ENCODE results near the gene PTGFRN.

The PTGFRN gene

GRCh38 chr1:116981521-116982037, 71.9 kb downstream of the PTGFRN start:
- DNase-seq, result no peak

- no peak for DNase-seq
Observed at GRCh38 chr1:116982319-116983004, 72.7 kb downstream of the PTGFRN start.

- no peak for DNase-seq
Observed at GRCh38 chr1:116983112-116983511, 73.4 kb downstream of the PTGFRN start.

DNA sequence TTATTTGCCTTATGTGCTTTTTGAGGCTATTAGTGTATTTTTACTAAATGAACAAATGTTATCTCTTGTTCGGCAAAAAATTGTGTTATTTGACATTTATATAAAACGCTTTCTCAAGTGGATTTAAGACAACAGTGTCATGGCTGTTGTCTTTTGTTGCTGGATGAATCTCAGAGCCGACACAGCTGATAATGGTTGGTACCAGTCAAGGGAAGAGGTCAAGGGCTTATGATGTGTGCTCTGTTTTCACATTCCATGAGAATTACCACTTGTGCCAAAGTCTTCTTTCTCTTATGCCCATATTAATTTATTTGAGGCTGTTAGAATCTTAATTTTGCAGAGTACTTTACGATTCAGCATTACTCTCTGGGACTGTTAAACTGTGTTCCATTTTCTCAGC, 74.0 kb downstream of the PTGFRN start:
- no peak for DNase-seq

GRCh38 chr1:116984406-116985160, 74.9 kb downstream of the PTGFRN start:
- DNase-seq, result no peak

GRCh38 chr1:116986421-116987255, 76.9 kb downstream of the PTGFRN start:
- DNase-seq, result peak; percentile 18

- peak; percentile 69 for DNase-seq
Observed at GRCh38 chr1:116987256-116987555, 77.5 kb downstream of the PTGFRN start.

DNA sequence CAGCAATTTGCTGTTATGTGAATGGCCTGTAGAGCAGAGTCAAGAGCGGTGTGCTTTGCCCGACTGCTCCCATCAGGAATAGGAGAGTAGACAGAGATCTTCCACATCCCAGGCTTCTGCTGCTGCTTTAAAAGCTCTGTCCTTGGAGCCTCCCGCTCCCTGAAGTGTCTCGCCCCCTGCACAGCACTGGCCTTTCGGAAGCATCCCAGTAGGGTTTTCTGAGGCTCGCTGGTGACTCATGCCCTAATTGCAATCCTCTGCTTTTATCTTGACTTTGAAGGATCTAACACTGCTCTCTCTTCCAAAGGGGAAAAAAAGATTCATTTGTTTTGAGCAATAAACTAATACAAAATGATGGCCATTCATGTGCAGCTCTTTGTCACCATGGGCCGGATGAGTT, 78.5 kb downstream of the PTGFRN start:
- DNase-seq, result no peak

- DNase-seq, result no peak
Observed at GRCh38 chr1:116988908-116989307, 79.2 kb downstream of the PTGFRN start.

- DNase-seq, result no peak
Observed at GRCh38 chr1:116989835-116990234, 80.1 kb downstream of the PTGFRN start.

DNA sequence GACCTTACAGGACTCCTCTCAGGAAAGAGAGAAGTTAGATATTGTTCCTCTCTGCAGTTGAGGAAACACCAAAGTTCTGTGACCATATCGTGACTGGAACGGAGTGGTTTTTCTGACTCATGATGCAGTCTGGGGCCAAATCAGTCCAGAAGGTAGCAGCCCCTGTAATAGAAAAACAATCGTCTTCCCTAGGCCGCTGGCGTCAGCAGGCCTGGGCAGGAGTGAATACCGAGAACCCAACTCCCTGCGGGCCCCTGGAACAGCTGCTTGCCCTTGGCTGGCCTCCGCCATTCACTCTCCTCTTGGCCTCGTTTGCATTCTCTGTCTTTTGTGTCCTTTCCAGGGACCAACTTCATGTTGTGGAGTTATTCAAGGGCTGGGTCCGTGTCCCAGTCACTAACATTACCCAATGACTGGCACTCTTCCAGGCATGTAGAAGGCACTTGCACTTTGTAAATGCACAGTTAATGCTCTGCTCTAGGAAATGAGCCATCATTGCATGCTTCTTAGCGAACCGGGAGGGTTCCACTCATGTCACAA, 81.0 kb downstream of the PTGFRN start:
- no peak for DNase-seq

DNA sequence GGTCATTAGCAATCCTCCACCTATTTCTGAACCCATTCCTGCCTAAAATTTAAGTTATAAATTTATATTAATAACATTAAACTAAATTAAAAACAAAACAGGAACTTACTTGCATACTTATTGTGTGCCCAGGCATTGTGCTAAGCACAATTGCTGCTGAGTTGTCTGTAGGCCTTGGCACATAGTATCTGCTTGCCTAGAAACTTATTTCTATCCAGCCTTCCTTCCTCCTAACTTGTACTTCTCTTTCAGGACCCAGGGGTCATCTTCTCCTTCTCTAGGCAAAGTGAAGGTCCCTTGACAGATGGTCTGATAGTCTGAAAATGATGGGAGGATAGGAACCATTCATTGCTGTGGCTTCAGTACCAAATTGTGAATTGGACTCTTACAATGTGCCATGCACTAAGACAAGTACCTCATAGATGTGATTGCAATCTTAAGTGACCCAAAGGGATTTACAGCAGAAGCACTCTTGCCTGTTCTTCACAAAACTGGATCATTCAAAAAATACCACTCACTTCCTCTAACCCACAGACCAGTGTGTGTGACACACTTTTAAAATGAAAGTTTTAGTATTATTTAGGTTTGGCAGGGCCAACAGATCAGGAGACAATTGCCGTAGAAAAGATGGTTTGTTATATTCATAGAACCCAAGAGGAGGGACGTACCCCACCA, 81.6 kb downstream of the PTGFRN start:
- no peak for DNase-seq

GRCh38 chr1:116991918-116992317, 82.2 kb downstream of the PTGFRN start:
- DNase-seq, result no peak

- no peak for DNase-seq
Observed at GRCh38 chr1:116993286-116993685, 83.6 kb downstream of the PTGFRN start.

DNA sequence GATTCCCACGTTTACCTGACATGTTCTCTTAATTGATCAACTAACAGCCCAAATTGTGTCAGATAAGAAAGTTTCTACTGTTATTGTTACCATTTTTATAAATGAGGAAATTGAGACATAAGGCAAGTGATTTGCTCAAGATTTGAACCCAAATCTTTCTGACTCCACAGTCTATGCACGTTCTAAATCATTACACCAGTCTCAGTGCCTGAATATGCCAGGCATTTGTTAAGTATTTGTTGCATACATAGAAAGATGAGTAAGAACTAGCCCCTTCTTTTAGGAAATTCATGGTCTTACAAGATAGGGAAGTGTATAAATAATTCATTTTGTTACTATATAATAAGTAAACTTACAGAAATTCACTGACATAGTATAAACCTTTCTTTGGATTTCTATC, 84.7 kb downstream of the PTGFRN start:
- no peak for DNase-seq

GRCh38 chr1:116997066-116997465, 87.3 kb downstream of the PTGFRN start:
- no peak for DNase-seq

DNA sequence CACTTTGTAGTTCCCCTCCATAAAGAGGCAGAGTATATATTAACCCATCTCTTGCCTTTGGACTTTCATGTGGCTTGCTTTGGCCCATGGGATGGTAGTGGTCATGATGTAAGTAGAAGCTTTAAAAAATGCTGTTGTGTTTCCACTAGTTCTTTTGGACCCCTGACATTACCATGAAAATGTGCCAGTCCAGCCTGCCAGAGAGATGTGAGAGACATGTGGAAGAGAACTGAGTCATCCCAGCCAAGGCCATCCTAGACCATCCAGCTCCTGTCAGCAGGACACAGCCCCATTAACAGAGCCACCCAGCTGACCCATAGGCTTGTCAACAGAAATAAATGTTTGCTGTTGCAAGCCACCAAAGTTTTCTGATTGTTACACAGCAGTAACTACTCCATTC, 87.9 kb downstream of the PTGFRN start:
- no peak for DNase-seq

DNA sequence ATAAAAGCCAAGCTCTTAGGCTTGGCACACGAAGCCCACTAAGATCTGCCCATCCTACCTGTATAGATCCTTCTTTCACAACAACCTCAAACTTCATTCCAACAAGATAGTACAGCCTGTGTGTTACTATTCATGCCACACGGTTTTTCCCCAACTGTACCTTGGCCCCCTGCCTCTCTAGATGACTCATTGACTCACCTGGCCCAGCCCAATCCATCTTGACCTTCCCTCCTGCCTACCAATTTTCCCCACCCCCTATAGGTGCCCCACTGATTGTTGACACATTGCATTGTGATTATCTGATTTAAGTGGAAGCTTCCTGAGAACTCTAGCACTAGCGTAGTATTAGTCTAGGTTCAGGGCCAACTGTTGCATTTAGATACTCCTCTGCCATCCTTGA, 89.9 kb downstream of the PTGFRN start:
- DNase-seq, result no peak

DNA sequence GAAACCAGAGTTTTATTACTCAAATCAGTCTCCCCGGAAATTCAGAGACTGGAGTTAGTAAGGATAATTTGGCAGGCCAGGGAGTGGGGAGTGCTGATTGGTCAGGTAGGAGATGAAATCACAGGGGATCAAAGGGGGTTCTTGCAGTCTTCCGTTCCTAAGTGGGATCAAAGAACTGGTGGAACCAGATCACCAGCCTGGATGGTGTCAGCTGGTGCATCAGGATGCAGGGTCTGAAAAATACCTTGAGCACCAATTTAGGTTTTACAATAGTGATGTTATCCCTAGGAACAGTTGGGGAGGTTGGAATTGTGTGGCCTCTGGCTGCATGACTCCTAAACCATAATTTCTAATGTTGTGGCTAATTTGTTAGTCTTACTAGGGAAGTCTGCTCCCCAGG, 90.4 kb downstream of the PTGFRN start:
- DNase-seq, result no peak

GRCh38 chr1:117001254-117001927, 91.7 kb downstream of the PTGFRN start, which contains the start of gene CD101:
Gene CD101 (plus strand): TSS chr1:117001760. CDS start chr1:117001818, 58 bp downstream.
- DNase-seq, result peak; percentile 77

DNA sequence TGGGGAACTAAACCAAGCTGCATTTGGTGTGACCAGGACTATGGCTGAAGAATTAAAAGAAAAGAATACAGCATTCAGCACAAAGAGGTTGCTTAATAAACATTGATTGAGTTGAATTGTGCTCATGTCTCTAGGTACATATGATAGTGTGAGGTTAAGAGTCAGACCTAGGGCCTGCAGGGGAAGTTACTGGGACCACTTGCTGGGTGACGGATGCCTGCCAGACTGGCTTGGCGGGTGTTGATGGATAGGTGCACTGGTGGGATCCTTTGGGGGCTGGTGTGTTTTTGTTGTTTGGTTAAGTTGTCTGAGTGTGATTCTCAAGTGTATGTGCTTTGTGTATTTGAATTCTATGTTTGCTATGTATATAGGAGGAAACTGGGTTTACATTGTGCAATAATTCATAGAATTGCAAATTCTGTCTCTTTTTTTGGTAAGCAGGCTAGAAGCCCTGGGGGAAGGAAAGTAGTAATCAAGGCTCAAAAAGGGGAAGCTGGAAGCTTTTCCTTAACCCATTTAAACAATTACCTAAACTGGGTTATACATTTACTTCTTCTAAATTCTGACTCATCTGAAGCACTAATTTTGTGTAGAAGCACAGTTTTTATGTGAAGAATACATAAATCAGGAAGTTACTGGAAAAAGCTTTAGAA, 93.6 kb downstream of the PTGFRN start:
- no peak for DNase-seq

DNA sequence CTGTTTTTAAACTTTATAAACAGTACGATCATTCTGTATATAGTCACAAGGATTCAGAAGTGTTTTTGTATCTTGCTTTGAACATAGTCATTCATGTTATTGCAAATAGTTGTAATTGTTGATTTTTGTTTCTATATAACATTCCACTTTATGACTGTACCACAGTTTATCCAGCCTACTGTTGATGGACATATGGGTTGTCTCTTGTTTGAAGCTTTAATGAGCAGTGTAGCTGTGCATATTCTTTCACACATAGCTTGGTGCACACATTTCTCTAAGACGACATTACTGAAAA, 98.0 kb downstream of the PTGFRN start:
- DNase-seq, result no peak

All from activated CD4-positive, alpha-beta T cell treated with anti-CD3 and anti-CD28 coated beads, Interleukin-2, Interleukin-6, amounts not matched to agents 100 ng/mL and 50 ng/mL, durations not matched to agents 16 hours and 8 hours (primary cell).